ENCODE results near the gene UBL3.

The UBL3 gene

DNA sequence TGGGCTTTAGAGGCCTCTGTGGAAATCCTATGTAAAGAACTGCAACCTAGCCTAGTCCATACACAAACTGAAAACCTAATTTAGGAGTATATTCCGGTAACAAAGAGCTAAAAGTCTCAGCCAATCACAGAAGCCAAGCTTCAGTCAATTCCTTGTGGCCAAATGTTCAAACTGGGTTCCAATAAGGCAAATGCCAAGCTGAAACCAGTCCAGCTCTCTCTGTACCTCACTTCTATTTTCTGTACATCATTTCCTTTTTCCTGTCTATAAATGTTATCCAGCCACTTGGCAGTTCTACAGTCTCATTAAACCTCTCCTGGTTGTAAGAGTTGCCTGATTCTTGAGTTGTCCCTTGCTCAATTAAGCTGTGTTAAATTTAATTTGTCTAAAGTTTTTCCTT, 31.7 kb upstream of the UBL3 start:
- DNase-seq (ENCODE audit: low spot score): no peak
- TF ChIP-seq, protein P1, sequence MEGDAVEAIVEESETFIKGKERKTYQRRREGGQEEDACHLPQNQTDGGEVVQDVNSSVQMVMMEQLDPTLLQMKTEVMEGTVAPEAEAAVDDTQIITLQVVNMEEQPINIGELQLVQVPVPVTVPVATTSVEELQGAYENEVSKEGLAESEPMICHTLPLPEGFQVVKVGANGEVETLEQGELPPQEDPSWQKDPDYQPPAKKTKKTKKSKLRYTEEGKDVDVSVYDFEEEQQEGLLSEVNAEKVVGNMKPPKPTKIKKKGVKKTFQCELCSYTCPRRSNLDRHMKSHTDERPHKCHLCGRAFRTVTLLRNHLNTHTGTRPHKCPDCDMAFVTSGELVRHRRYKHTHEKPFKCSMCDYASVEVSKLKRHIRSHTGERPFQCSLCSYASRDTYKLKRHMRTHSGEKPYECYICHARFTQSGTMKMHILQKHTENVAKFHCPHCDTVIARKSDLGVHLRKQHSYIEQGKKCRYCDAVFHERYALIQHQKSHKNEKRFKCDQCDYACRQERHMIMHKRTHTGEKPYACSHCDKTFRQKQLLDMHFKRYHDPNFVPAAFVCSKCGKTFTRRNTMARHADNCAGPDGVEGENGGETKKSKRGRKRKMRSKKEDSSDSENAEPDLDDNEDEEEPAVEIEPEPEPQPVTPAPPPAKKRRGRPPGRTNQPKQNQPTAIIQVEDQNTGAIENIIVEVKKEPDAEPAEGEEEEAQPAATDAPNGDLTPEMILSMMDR (IDR thresholded peaks at IDR 0.05; ENCODE audit: extremely low read depth, insufficient read depth, missing control alignments): no peak
- in situ Hi-C loops (cut with MboI; ENCODE audit: low pct_unique_long_range_greater_than_20kb, low sequenced_read_pairs, unreplicated experiment): no loop called here

DNA sequence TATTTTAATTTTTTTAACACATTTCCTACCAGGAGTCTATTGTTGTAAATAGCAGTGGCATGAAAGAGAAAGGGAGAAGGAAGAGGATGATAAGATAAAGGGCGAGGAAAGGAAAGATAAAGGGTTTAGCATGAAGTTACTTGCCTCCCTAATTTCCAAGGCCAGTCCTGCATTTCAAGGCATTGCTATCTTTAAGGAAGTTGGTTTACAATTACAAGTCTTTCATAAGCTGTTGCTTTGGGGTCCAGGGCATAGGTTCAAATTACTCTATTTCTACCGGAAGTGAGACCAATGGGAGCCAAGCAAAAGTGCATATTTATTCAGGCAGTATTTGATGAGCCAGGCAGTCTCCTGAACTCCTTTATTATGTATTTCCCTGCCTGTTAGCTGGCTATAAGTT, 27.7 kb upstream of the UBL3 start:
- TF ChIP-seq, protein P1 (IDR thresholded peaks at IDR 0.05; ENCODE audit: extremely low read depth, insufficient read depth, missing control alignments): no peak
- in situ Hi-C loops (cut with MboI; ENCODE audit: low pct_unique_long_range_greater_than_20kb, low sequenced_read_pairs, unreplicated experiment): no loop called here
- no peak for DNase-seq (ENCODE audit: low spot score)

DNA sequence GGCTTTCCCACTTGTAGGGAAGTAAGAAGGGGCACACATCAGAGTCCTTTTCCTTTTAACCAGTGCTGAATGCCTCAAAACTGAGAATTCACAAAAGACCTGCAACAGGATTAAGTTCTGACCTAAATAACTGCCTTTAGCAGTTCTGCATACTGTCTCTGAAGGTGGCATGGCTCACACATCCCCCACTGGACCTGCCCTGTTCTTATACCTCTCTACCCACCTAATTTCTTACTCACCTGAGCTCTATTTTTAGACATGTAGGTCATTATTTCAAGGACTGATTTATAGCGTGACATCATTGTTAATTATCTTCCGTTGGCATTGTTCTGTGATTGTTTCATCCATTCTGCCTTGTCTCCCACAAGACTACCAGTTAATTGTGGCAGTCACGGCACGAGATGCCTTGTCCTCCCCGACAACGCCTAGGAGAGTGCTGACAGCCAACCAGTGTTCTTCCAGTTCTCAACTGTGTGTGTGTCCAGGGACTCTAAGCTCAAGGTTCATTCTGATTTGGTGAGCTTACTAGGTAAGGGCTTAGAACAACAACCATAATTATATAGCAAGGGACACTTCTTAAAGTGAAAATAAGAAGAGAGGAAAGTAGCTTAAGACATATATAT, 27.1 kb upstream of the UBL3 start:
- DNase-seq (ENCODE audit: low spot score): no peak
- TF ChIP-seq, protein P1 (IDR thresholded peaks at IDR 0.05; ENCODE audit: extremely low read depth, insufficient read depth, missing control alignments): no peak

DNA sequence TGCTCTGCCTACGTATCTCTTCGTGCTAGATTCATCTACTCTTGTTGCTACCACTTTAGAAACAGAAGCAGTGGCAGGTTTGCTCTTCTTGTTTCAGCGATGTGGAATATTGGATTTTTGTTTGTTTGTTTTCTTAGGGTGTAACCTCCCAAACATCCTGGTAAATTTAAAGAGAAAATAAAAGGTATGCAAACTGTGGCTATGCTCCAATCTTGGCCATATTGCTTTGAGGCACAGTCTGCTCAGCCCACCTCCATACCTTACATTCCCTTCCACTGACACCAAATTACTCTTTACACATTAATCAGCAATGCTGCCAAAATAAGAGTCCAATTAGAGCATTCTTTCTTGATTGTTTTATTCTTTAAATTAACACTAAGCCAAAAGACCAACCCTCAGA, 25.2 kb upstream of the UBL3 start:
- TF ChIP-seq, protein P1 (IDR thresholded peaks at IDR 0.05; ENCODE audit: extremely low read depth, insufficient read depth, missing control alignments): no peak
- no peak for DNase-seq (ENCODE audit: low spot score)
- in situ Hi-C loops (cut with MboI; ENCODE audit: low pct_unique_long_range_greater_than_20kb, low sequenced_read_pairs, unreplicated experiment): no loop called here

More for the DNA sequence above, 27.1 kb upstream of the UBL3 start:
- in situ Hi-C loops (cut with MboI; ENCODE audit: low pct_unique_long_range_greater_than_20kb, low sequenced_read_pairs, unreplicated experiment): no loop called here

DNA sequence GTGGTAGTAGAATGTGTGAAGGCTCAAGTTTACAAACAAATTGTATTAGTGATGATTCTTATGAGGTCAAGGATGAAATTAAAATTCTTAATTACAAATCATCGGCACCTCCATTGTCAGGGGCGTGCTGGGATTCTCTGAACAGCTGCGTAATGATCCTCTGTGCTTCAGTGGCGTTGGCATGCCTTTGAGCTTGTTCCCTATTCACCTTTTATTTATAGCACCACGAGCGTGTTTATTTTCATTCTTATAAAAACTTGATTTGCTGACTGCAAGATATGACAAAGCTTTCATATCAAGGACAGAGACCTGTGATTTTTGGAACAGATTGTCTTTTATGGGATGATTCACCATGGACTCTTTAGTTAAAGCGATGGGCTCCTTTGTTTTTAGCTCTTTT, 18.2 kb upstream of the UBL3 start:
- TF ChIP-seq, protein P1 (IDR thresholded peaks at IDR 0.05; ENCODE audit: extremely low read depth, insufficient read depth, missing control alignments): no peak
- no peak for DNase-seq (ENCODE audit: low spot score)
- in situ Hi-C loops (cut with MboI; ENCODE audit: low pct_unique_long_range_greater_than_20kb, low sequenced_read_pairs, unreplicated experiment): no loop called here

DNA sequence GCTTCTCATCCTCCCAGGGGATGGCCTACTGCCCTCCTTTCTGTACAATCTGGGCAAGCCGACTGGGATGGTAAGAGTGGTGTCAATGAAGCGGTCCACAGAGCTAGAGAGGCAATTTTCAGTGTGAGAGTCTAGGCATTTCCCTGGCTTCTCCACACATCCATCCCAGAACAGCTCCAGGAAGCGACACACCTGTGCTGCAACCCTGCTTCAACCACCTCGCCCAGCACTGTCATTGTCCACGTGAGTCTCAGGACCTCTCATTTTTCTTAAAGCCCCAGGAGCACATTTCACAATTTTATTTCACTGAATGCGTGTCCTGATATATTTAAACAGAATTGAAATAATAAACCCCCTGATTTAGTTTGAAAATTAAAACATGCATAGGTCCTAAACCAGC, 15.5 kb upstream of the UBL3 start:
- no peak for DNase-seq (ENCODE audit: low spot score)
- TF ChIP-seq, protein P1 (IDR thresholded peaks at IDR 0.05; ENCODE audit: extremely low read depth, insufficient read depth, missing control alignments): no peak
- in situ Hi-C loops (cut with MboI; ENCODE audit: low pct_unique_long_range_greater_than_20kb, low sequenced_read_pairs, unreplicated experiment): no loop called here
